Gastroesophageal sphincter (tissue), 4 donors: ENCODE results near the gene CST9L. TPM values are rescaled to one million over a fixed set of nuclear protein-coding genes. Genes with fewer than 3 reads are reported as not detected.

Experiments
- ATAC-seq: fragments of 150-250 bp; one replicate; pipeline ENCODE4 v1.9.1; 2016; ENCODE audit warnings: mild to moderate bottlenecking, moderate library complexity
- H3K27ac ChIP-seq, 4 donors: fragments of 200-600 bp; sonication (generic) in 3 of 4; 1 replicate in 3 of 4; 2 replicates in 1 of 4; pipeline ENCODE4 v1.5.1; 2016 to 2019
- H3K27me3 ChIP-seq: fragments of 200-600 bp; sonication (generic); one replicate; pipeline ENCODE4 v1.5.1; 2019
- H3K36me3 ChIP-seq, 2 donors: fragments of 200-600 bp; sonication (generic); one replicate each; pipeline ENCODE4 v1.5.1; 2019; ENCODE audit warnings: control low read depth in 1 of 2
- H3K4me1 ChIP-seq, 3 donors: fragments of 200-600 bp; sonication (generic); 1 replicate in 2 of 3; 2 replicates in 1 of 3; pipeline ENCODE4 v1.5.1; 2016 to 2019; ENCODE audit warnings: control low read depth in 2 of 3
- H3K4me3 ChIP-seq, 2 donors: fragments of 200-600 bp; sonication (generic); one replicate each; pipeline ENCODE4 v1.5.1; 2019; ENCODE audit warnings: mild to moderate bottlenecking in 1 of 2, moderate library complexity in 1 of 2
- H3K9me3 ChIP-seq, 3 donors: fragments of 200-600 bp; sonication (generic); one replicate each; pipeline ENCODE4 v1.5.1; 2017 to 2019; ENCODE audit warnings: control low read depth in 2 of 3
- EP300 ChIP-seq: sonication (generic); formaldehyde crosslinking; IDR thresholded peaks from one replicate; pipeline ENCODE4 v1.6.1; 2017; ENCODE audit warnings: antibody characterized with exemption, mild to moderate bottlenecking
- POLR2A ChIP-seq, 2 donors: fragments of 450-650 bp; IDR thresholded peaks; one replicate each; pipeline ENCODE4 v1.6.1; 2017; ENCODE audit warnings: antibody characterized with exemption in 2 of 2, mild to moderate bottlenecking in 2 of 2, moderate library complexity in 1 of 2
- POLR2AphosphoS5 ChIP-seq: sonication (generic); formaldehyde crosslinking; IDR thresholded peaks from one replicate; pipeline ENCODE4 v1.6.1; 2017; ENCODE audit warnings: antibody characterized with exemption
- WGBS, 2 donors: methylation state at CpG; one replicate each; pipeline ENCODE4 v1.1.5; 2018; ENCODE audit warnings: low coverage in 1 of 2; 5-methylcytosine and 5-hydroxymethylcytosine counted together
- total RNA-seq, 4 donors: library from RNA; depleted of rRNA; stranded (reverse); fragments of >200 nt; gene quantifications; one replicate each; pipeline ENCODE4 v1.1.0, GENCODE V29; 2016
- TF ChIP-seq, protein P1 (sequence below), 4 experiments: fragments of 200-600 bp in 2 of 4; fragments of 450-650 bp in 2 of 4; sonication (generic) in 1 of 4; IDR thresholded peaks; one replicate each; pipeline ENCODE4 v1.5.1; 2017 to 2019; ENCODE audit warnings: antibody characterized with exemption in 4 of 4, mild to moderate bottlenecking in 2 of 4, moderate library complexity in 2 of 4

CST9L gene
- total RNA-seq, 4 donors from 2014 or later = not detected

DNA sequence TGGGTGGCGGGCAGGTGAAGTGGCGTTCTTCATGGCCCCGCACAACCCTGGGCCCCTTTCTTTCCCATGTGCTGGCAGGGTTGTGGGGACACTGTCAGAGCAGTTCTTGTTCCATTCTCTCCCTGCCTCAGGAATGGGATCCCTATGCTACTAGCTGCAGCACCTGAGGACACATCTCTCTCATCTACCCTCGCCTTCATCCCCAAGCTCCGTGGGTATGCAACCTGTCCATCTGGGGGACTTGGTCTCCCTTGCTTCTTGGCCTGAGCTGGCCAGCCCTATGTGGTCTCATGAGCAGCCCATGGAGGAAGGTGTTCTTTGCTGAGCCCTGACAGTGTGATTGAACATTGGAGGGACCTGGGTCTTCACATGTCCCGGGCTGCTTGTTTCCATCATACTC is 24.2 kb downstream of the CST9L start:
- Histone ChIP-seq H3K27me3 (no peaks in the 10 kb centered on the region), H3K4me3 (no peak overlapping the region), H3K36me3 (no peaks in the 10 kb centered on the region), H3K4me1 (no peaks in the 10 kb centered on the region), H3K9me3 (no peaks in the 10 kb centered on the region), H3K27ac (no peak overlapping the region)
- WGBS, 2 donors = 80% methylated on average over 2 of the region's 6 CpGs; no CpG with 5 or more reads in 1 of the 2 donors
- no peak for ATAC-seq
- TF ChIP-seq POLR2A (IDR thresholded peaks at IDR 0.05) = no peak
- TF ChIP-seq, protein P1, sequence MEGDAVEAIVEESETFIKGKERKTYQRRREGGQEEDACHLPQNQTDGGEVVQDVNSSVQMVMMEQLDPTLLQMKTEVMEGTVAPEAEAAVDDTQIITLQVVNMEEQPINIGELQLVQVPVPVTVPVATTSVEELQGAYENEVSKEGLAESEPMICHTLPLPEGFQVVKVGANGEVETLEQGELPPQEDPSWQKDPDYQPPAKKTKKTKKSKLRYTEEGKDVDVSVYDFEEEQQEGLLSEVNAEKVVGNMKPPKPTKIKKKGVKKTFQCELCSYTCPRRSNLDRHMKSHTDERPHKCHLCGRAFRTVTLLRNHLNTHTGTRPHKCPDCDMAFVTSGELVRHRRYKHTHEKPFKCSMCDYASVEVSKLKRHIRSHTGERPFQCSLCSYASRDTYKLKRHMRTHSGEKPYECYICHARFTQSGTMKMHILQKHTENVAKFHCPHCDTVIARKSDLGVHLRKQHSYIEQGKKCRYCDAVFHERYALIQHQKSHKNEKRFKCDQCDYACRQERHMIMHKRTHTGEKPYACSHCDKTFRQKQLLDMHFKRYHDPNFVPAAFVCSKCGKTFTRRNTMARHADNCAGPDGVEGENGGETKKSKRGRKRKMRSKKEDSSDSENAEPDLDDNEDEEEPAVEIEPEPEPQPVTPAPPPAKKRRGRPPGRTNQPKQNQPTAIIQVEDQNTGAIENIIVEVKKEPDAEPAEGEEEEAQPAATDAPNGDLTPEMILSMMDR (IDR thresholded peaks at IDR 0.05) = no peak
- TF ChIP-seq POLR2AphosphoS5 = no peak
- TF ChIP-seq EP300 = no peak

- ATAC-seq = no peak
- WGBS, 2 donors = 20 to 45% methylated on average over 3 to 4 of the region's 5 CpGs
These were observed 25.5 kb downstream of the CST9L start for GRCh38 chr20:23542801-23543200.

DNA sequence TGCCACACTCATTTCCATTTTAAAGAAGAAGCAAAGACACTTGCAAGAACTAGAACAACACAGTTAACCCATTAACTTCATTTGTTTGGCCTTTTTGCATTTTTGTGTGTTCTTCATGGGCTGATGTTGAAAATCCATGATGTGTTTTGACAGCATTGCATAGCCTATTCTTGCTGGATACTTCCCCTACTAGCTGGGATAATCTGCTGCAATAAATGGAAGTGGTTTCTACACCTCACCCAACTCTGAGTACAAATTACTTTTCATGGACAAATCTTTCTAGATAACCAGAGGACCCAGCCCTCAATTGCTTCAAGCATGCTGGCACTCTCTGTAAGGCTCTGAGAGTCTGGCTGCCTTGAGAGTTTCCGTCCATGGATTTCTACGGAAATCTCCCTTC is 26.5 kb downstream of the CST9L start:
- TF ChIP-seq POLR2A (IDR thresholded peaks at IDR 0.05) (no peak), EP300 (no peak), POLR2AphosphoS5 (no peak)
- TF ChIP-seq, protein P1 (IDR thresholded peaks at IDR 0.05) = no peak
- Histone ChIP-seq H3K36me3 (no peaks in the 10 kb centered on the region), H3K27me3 (no peaks in the 10 kb centered on the region), H3K9me3 (no peaks in the 10 kb centered on the region), H3K4me1 (no peaks in the 10 kb centered on the region), H3K27ac (no peak overlapping the region), H3K4me3 (no peak overlapping the region)
- WGBS, 2 donors = 85% methylated on average over 2 of the region's 2 CpGs; no CpG with 5 or more reads in 1 of the 2 donors
- ATAC-seq = no peak

More at GRCh38 chr20:23542801-23543200, 25.5 kb downstream of the CST9L start:
- Histone ChIP-seq H3K4me3 (no peak overlapping the region), H3K4me1 (no peaks in the 10 kb centered on the region), H3K36me3 (no peaks in the 10 kb centered on the region), H3K27ac (no peak overlapping the region), H3K9me3 (no peaks in the 10 kb centered on the region), H3K27me3 (no peaks in the 10 kb centered on the region)
- no peak for TF ChIP-seq POLR2AphosphoS5
- TF ChIP-seq, protein P1 (IDR thresholded peaks at IDR 0.05) = no peak
- no peak for TF ChIP-seq EP300
- no peak for TF ChIP-seq POLR2A (IDR thresholded peaks at IDR 0.05)

DNA sequence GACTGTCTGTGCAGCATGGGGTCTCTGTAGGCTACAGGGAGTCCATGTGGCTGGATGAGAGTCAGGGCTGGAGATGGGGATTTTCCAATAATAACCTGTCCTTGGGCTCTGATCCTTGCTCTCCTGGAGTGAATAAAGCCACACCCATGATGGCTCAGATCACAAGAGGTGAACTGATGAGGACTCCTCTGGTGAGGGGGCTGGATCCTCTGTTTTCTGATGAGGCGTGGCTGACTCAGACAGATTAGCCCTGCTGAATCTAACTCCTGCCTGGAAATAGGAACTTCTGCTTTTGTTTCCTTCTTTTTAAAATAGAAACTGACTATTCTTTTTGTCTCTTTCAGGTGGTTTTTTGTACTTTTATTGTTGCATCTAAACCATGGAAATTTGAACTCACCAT is 27.0 kb downstream of the CST9L start:
- no peaks in the 10 kb centered on the region for H3K36me3 ChIP-seq
- TF ChIP-seq, protein P1 (IDR thresholded peaks at IDR 0.05) = no peak
- TF ChIP-seq POLR2A (IDR thresholded peaks at IDR 0.05) (no peak), POLR2AphosphoS5 (no peak), EP300 (no peak)
- no peaks in the 10 kb centered on the region for H3K4me1 ChIP-seq
- no peak overlapping the region for H3K27ac ChIP-seq
- no peaks in the 10 kb centered on the region for H3K27me3 ChIP-seq
- ATAC-seq = no peak
- H3K4me3 ChIP-seq = no peak overlapping the region
- H3K9me3 ChIP-seq = no peaks in the 10 kb centered on the region
- 40% methylated on average over 1 of the region's 1 CpG for WGBS, 2 donors

- H3K4me3 ChIP-seq = no peak overlapping the region
- H3K27me3 ChIP-seq = no peaks in the 10 kb centered on the region
- WGBS, 2 donors = 76 to 88% methylated on average over 4 of the region's 4 CpGs
- no peak for ATAC-seq
- no peaks in the 10 kb centered on the region for H3K36me3 ChIP-seq
- TF ChIP-seq EP300 (no peak), POLR2A (IDR thresholded peaks at IDR 0.05) (no peak), POLR2AphosphoS5 (no peak)
- TF ChIP-seq, protein P1 (IDR thresholded peaks at IDR 0.05) = no peak
- no peaks in the 10 kb centered on the region for H3K9me3 ChIP-seq
- H3K27ac ChIP-seq = no peak overlapping the region
- H3K4me1 ChIP-seq = no peaks in the 10 kb centered on the region
These were observed 27.7 kb downstream of the CST9L start for GRCh38 chr20:23540624-23541023.
